ENCODE measurements around the gene BIRC2. TPM values are rescaled to one million over a fixed set of nuclear protein-coding genes. Genes with fewer than 3 reads are reported as not detected.

BIRC2 gene
- total and polyA plus RNA-seq, 5 donors, result 21.1 to 35.0 (median 30.1) TPM

GRCh38 chr11:102312667-102313066 is 34.3 kb upstream of the BIRC2 start:
- WGBS, result 44% methylated on average over 2 of the region's 2 CpGs
- Histone ChIP-seq H3K9me3 (ENCODE audit: control insufficient read depth, low read length) (no peaks in the 10 kb centered on the region), H3K27me3 (ENCODE audit: control insufficient read depth, insufficient read depth) (no peaks in the 10 kb centered on the region), H3K27ac (ENCODE audit: low read length) (no peak overlapping the region), H3K4me3 (ENCODE audit: low read length) (peak overlapping the region; percentile 9), H3K4me1 (ENCODE audit: control insufficient read depth, insufficient read depth, low read length) (no peaks in the 10 kb centered on the region)
- DNase-seq (no peak), ATAC-seq (no peak)
- intact Hi-C loops (cut with DNase I), result no loop called here

- Histone ChIP-seq H3K4me1 (ENCODE audit: control insufficient read depth, insufficient read depth, low read length) (peaks cover 1% of the 10 kb centered on the region), H3K9me3 (ENCODE audit: control insufficient read depth, low read length) (no peaks in the 10 kb centered on the region), H3K4me3 (ENCODE audit: low read length) (peak overlapping the region; percentile 9), H3K27me3 (ENCODE audit: control insufficient read depth, insufficient read depth) (no peaks in the 10 kb centered on the region), H3K27ac (ENCODE audit: low read length) (peak overlapping the region; percentile 22)
- WGBS, result 49% methylated on average over 4 of the region's 4 CpGs
- no peak for DNase-seq
- ATAC-seq, result no peak
- intact Hi-C loops (cut with DNase I), result no loop called here
These were observed 33.6 kb upstream of the BIRC2 start for GRCh38 chr11:102313238-102313940.

- WGBS, result 87% methylated on average over 2 of the region's 2 CpGs
- intact Hi-C loops (cut with DNase I), result no loop called here
- ATAC-seq (no peak), DNase-seq (no peak)
- peaks cover 4% of the 10 kb centered on the region for H3K4me1 ChIP-seq (ENCODE audit: control insufficient read depth, insufficient read depth, low read length)
- H3K27ac ChIP-seq (ENCODE audit: low read length), result no peak overlapping the region
- H3K4me3 ChIP-seq (ENCODE audit: low read length), result no peak overlapping the region
- H3K27me3 ChIP-seq (ENCODE audit: control insufficient read depth, insufficient read depth), result no peaks in the 10 kb centered on the region
- H3K9me3 ChIP-seq (ENCODE audit: control insufficient read depth, low read length), result no peaks in the 10 kb centered on the region
These were observed 32.2 kb upstream of the BIRC2 start for GRCh38 chr11:102314784-102315183.

GRCh38 chr11:102316346-102316904 is 30.6 kb upstream of the BIRC2 start:
- H3K27ac ChIP-seq (ENCODE audit: low read length), result no peak overlapping the region
- ATAC-seq (no peak), DNase-seq (no peak)
- H3K4me1 ChIP-seq (ENCODE audit: control insufficient read depth, insufficient read depth, low read length), result peaks cover 4% of the 10 kb centered on the region
- no peaks in the 10 kb centered on the region for H3K27me3 ChIP-seq (ENCODE audit: control insufficient read depth, insufficient read depth)
- WGBS, result 87% methylated on average over 4 of the region's 4 CpGs
- no peak overlapping the region for H3K4me3 ChIP-seq (ENCODE audit: low read length)
- no peaks in the 10 kb centered on the region for H3K9me3 ChIP-seq (ENCODE audit: control insufficient read depth, low read length)
- intact Hi-C loops (cut with DNase I), result no loop called here

- H3K4me1 ChIP-seq (ENCODE audit: control insufficient read depth, insufficient read depth, low read length), result peaks cover 4% of the 10 kb centered on the region
These were observed 29.8 kb upstream of the BIRC2 start, which contains the start of gene BIRC3 for GRCh38 chr11:102317099-102317767. Gene BIRC3 (plus strand): TSS chr11:102317484. CDS start chr11:102324510, 7,026 bp downstream.

GRCh38 chr11:102317768-102318103 is 29.3 kb upstream of the BIRC2 start:
- H3K27me3 ChIP-seq (ENCODE audit: control insufficient read depth, insufficient read depth), result no peaks in the 10 kb centered on the region
- peak overlapping the region; percentile 50 for H3K27ac ChIP-seq (ENCODE audit: low read length)
- peaks cover 4% of the 10 kb centered on the region for H3K4me1 ChIP-seq (ENCODE audit: control insufficient read depth, insufficient read depth, low read length)
- ATAC-seq (peak; percentile 25 to 31), DNase-seq (no peak)
- no peaks in the 10 kb centered on the region for H3K9me3 ChIP-seq (ENCODE audit: control insufficient read depth, low read length)
- WGBS, result 40% methylated on average over 7 of the region's 7 CpGs
- intact Hi-C loops (cut with DNase I), result no loop called here
- H3K4me3 ChIP-seq (ENCODE audit: low read length), result peak overlapping the region; percentile 50

More at GRCh38 chr11:102317099-102317767, 29.8 kb upstream of the BIRC2 start, which contains the start of gene BIRC3:
- Histone ChIP-seq H3K27me3 (ENCODE audit: control insufficient read depth, insufficient read depth) (no peaks in the 10 kb centered on the region), H3K4me3 (ENCODE audit: low read length) (peak within 1 kb of the TSS; percentile 50), H3K27ac (ENCODE audit: low read length) (peak within 1 kb of the TSS; percentile 81), H3K9me3 (ENCODE audit: control insufficient read depth, low read length) (no peaks in the 10 kb centered on the region)
- DNase-seq, result peak; percentile 74 to 88 (median 87)
- 2% methylated on average over 34 of the region's 34 CpGs for WGBS
- ATAC-seq, result peak; percentile 95 to 96
- intact Hi-C loops (cut with DNase I), result no loop called here

GRCh38 chr11:102318469-102318868 is 28.5 kb upstream of the BIRC2 start:
- H3K27ac ChIP-seq (ENCODE audit: low read length), result peak overlapping the region; percentile 81
- DNase-seq (no peak), ATAC-seq (peak in 1 of 2 donors; percentile 26)
- peak overlapping the region; percentile 50 for H3K4me3 ChIP-seq (ENCODE audit: low read length)
- intact Hi-C loops (cut with DNase I), result no loop called here
- no peaks in the 10 kb centered on the region for H3K9me3 ChIP-seq (ENCODE audit: control insufficient read depth, low read length)
- no peaks in the 10 kb centered on the region for H3K27me3 ChIP-seq (ENCODE audit: control insufficient read depth, insufficient read depth)
- peaks cover 4% of the 10 kb centered on the region for H3K4me1 ChIP-seq (ENCODE audit: control insufficient read depth, insufficient read depth, low read length)
- WGBS, result 76% methylated on average over 1 of the region's 1 CpG

- ATAC-seq (no peak), DNase-seq (no peak)
- 82% methylated on average over 2 of the region's 2 CpGs for WGBS
- H3K27me3 ChIP-seq (ENCODE audit: control insufficient read depth, insufficient read depth), result no peaks in the 10 kb centered on the region
- H3K4me1 ChIP-seq (ENCODE audit: control insufficient read depth, insufficient read depth, low read length), result peaks cover 4% of the 10 kb centered on the region
- H3K9me3 ChIP-seq (ENCODE audit: control insufficient read depth, low read length), result no peaks in the 10 kb centered on the region
- intact Hi-C loops (cut with DNase I), result no loop called here
- peak overlapping the region; percentile 56 for H3K27ac ChIP-seq (ENCODE audit: low read length)
- H3K4me3 ChIP-seq (ENCODE audit: low read length), result no peak overlapping the region
These were observed 27.5 kb upstream of the BIRC2 start for GRCh38 chr11:102319544-102319943.

- no peaks in the 10 kb centered on the region for H3K9me3 ChIP-seq (ENCODE audit: control insufficient read depth, low read length)
- no peak for ATAC-seq
- no peak for DNase-seq
- H3K27ac ChIP-seq (ENCODE audit: low read length), result peak overlapping the region; percentile 90
- no peak overlapping the region for H3K4me3 ChIP-seq (ENCODE audit: low read length)
- H3K27me3 ChIP-seq (ENCODE audit: control insufficient read depth, insufficient read depth), result no peaks in the 10 kb centered on the region
- H3K4me1 ChIP-seq (ENCODE audit: control insufficient read depth, insufficient read depth, low read length), result peaks cover 4% of the 10 kb centered on the region
- intact Hi-C loops (cut with DNase I), result no loop called here
These were observed 26.8 kb upstream of the BIRC2 start for GRCh38 chr11:102320188-102320587.

- intact Hi-C loops (cut with DNase I), result no loop called here
- no peak overlapping the region for H3K4me3 ChIP-seq (ENCODE audit: low read length)
- no peak for DNase-seq
These were observed 26.3 kb upstream of the BIRC2 start for GRCh38 chr11:102320679-102321078.

GRCh38 chr11:102322560-102322959 is 24.5 kb upstream of the BIRC2 start:
- ATAC-seq (no peak), DNase-seq (no peak)
- Histone ChIP-seq H3K27me3 (ENCODE audit: control insufficient read depth, insufficient read depth) (no peaks in the 10 kb centered on the region), H3K4me1 (ENCODE audit: control insufficient read depth, insufficient read depth, low read length) (peaks cover 4% of the 10 kb centered on the region), H3K9me3 (ENCODE audit: control insufficient read depth, low read length) (no peaks in the 10 kb centered on the region), H3K4me3 (ENCODE audit: low read length) (no peak overlapping the region), H3K27ac (ENCODE audit: low read length) (no peak overlapping the region)
- 62% methylated on average over 2 of the region's 2 CpGs for WGBS
- intact Hi-C loops (cut with DNase I), result no loop called here

More at GRCh38 chr11:102320679-102321078, 26.3 kb upstream of the BIRC2 start:
- H3K9me3 ChIP-seq (ENCODE audit: control insufficient read depth, low read length), result no peaks in the 10 kb centered on the region
- no peaks in the 10 kb centered on the region for H3K27me3 ChIP-seq (ENCODE audit: control insufficient read depth, insufficient read depth)
- no peak overlapping the region for H3K27ac ChIP-seq (ENCODE audit: low read length)
- peak; percentile 63 to 68 for ATAC-seq
- H3K4me1 ChIP-seq (ENCODE audit: control insufficient read depth, insufficient read depth, low read length), result peaks cover 4% of the 10 kb centered on the region

Data from right cardiac atrium (tissue), 5 donors.